Measurements from ENCODE around the gene RNU5D-1.
"Not testable (repeated sequence)": the region's sequence is repeated elsewhere in the genome, so short reads cannot be mapped to it uniquely, and the experiment has no call there.

RNU5D-1 gene

GRCh38 chr1:44776730-44777068, 45.7 kb upstream of the RNU5D-1 start:
- DNase-seq (ENCODE audit: low read depth) = no peak
- H3K4me3 ChIP-seq (ENCODE audit: low read depth, low read length) = peak overlapping the region; percentile 69
- TF ChIP-seq CTCF (IDR thresholded peaks at IDR 0.05; ENCODE audit: low read depth, low read length) (no peak), MYC (IDR thresholded peaks at IDR 0.05; ENCODE audit: low read depth, low read length) (no peak), POLR2A (IDR thresholded peaks at IDR 0.05; ENCODE audit: extremely low read depth, insufficient read length) (no peak)
- TF ChIP-seq, protein P1, sequence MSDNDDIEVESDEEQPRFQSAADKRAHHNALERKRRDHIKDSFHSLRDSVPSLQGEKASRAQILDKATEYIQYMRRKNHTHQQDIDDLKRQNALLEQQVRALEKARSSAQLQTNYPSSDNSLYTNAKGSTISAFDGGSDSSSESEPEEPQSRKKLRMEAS (IDR thresholded peaks at IDR 0.05; ENCODE audit: low read depth, low read length) = no peak

- peak overlapping the region; percentile 69 for H3K4me3 ChIP-seq (ENCODE audit: low read depth, low read length)
- DNase-seq (ENCODE audit: low read depth) = peak; percentile 61
- no peak for TF ChIP-seq CTCF (IDR thresholded peaks at IDR 0.05; ENCODE audit: low read depth, low read length)
- TF ChIP-seq, protein P1 (IDR thresholded peaks at IDR 0.05; ENCODE audit: low read depth, low read length) = no peak
- TF ChIP-seq POLR2A (IDR thresholded peaks at IDR 0.05; ENCODE audit: extremely low read depth, insufficient read length) = no peak
Measured at GRCh38 chr1:44775930-44776729, 45.2 kb upstream of the RNU5D-1 start.

- TF ChIP-seq, protein P1 (IDR thresholded peaks at IDR 0.05; ENCODE audit: low read depth, low read length) = peak; percentile 85
- TF ChIP-seq POLR2A (IDR thresholded peaks at IDR 0.05; ENCODE audit: extremely low read depth, insufficient read length) (peak; percentile 97), MYC (IDR thresholded peaks at IDR 0.05; ENCODE audit: low read depth, low read length) (peak; percentile 97), CTCF (IDR thresholded peaks at IDR 0.05; ENCODE audit: low read depth, low read length) (no peak)
- peak; percentile 95 for DNase-seq (ENCODE audit: low read depth)
- H3K4me3 ChIP-seq (ENCODE audit: low read depth, low read length) = peak within 1 kb of the TSS; percentile 69
Measured at GRCh38 chr1:44775078-44775929, 44.3 kb upstream of the RNU5D-1 start, which contains the start of gene RPS8. TSS of gene RPS8 (plus strand) at chr1:44775540. CDS start at chr1:44775597, 57 bp downstream.

DNA sequence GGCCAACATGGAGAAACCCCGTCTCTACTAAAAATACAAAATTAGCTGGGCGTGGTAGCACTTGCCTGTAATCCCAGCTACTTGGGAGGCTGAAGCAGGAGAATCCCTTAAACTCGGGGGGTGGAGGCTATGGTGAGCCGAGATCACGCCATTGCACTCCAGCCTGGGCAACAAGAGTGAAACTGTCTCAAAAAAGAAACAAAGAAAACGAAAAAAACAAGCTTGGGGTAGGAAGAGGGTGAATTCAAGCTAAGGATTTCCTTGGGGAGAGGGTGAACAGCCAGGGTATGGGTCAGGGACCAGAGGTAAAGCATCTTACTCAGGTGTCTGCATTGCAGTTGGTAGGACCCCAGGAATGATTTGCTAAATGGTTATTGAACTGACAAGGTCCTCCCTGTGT, 35.5 kb upstream of the RNU5D-1 start:
- not testable (repeated sequence) for DNase-seq (ENCODE audit: low read depth); H3K4me3 ChIP-seq (ENCODE audit: low read depth, low read length)

DNA sequence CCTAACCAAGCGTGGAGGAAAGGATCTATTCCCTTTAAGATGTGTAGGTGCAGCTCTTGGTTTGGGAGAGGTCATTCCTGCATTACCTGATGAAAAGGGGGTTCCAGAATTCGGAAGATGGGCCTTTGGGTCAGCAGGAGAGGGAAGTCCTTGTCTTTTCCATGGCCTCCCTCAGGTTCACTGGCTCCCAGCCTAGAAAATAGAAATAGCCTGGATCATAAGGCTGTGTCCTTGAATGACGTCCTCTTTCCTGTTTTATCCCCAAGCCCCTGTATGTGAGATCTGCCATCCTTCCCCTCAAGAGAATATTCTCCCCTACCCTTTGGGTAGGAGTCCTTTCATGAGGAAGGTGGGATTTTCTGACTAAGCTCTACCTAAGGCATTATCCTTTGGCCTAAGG, 29.9 kb upstream of the RNU5D-1 start:
- no peak overlapping the region for H3K4me3 ChIP-seq (ENCODE audit: low read depth, low read length)
- no peak for DNase-seq (ENCODE audit: low read depth)
- TF ChIP-seq CTCF (IDR thresholded peaks at IDR 0.05; ENCODE audit: low read depth, low read length) (no peak), POLR2A (IDR thresholded peaks at IDR 0.05; ENCODE audit: extremely low read depth, insufficient read length) (no peak), MYC (IDR thresholded peaks at IDR 0.05; ENCODE audit: low read depth, low read length) (no peak)
- TF ChIP-seq, protein P1 (IDR thresholded peaks at IDR 0.05; ENCODE audit: low read depth, low read length) = no peak

GRCh38 chr1:44759077-44759476, 28.1 kb upstream of the RNU5D-1 start:
- DNase-seq (ENCODE audit: low read depth) = no peak
- H3K4me3 ChIP-seq (ENCODE audit: low read depth, low read length) = no peak overlapping the region
- TF ChIP-seq MYC (IDR thresholded peaks at IDR 0.05; ENCODE audit: low read depth, low read length) (no peak), POLR2A (IDR thresholded peaks at IDR 0.05; ENCODE audit: extremely low read depth, insufficient read length) (no peak), CTCF (IDR thresholded peaks at IDR 0.05; ENCODE audit: low read depth, low read length) (no peak)
- TF ChIP-seq, protein P1 (IDR thresholded peaks at IDR 0.05; ENCODE audit: low read depth, low read length) = no peak

All from NB4 (cell line).